ENCODE measurements around the gene TMEM33. TPM values are rescaled to one million over a fixed set of nuclear protein-coding genes. Genes with fewer than 3 reads are reported as not detected.

Gene TMEM33
- total and polyA plus RNA-seq, 2 of the 8 experiments (the other 6 are each of a cell fraction or from before 2014, with no cell fraction given): 72.5 to 94.4 TPM

GRCh38 chr4:42008011-42008786, 73.0 kb downstream of the TMEM33 start:
- DNase-seq (ENCODE audit: low read depth in 1 of 2, low spot score in 2 of 2) (no peak), FAIRE-seq (no peak)
- H3K9me3 ChIP-seq (ENCODE audit: insufficient read depth in 2 of 2, low read depth in 1 of 2, low read length in 1 of 2): no peaks in the 10 kb centered on the region
- no peak overlapping the region for H3K4ac ChIP-seq (replicated peaks; ENCODE audit: insufficient read length, low read depth, low read length)
- H3K36me3 ChIP-seq (ENCODE audit: control insufficient read depth in 2 of 4, insufficient read depth in 4 of 4, low read length in 3 of 4): peaks cover 0 to 3% (median 0%) of the 10 kb centered on the region in 4 experiments; a peak in 2 of 8 replicates
- no peak overlapping the region for H3K9ac ChIP-seq (replicated peaks in 1 of 4; ENCODE audit: extremely low read depth in 1 of 4, low read depth in 3 of 4, low read length in 3 of 4)
- H4K8ac ChIP-seq (ENCODE audit: extremely low read depth, insufficient read depth, low read length): no peak overlapping the region
- no peak overlapping the region for H4K5ac ChIP-seq (ENCODE audit: insufficient read length, low read depth, low read length)
- no peak overlapping the region for H3K27ac ChIP-seq (ENCODE audit: low read depth, low read length)
- no peak overlapping the region for H3K14ac ChIP-seq (ENCODE audit: insufficient read length)
- no peaks in the 10 kb centered on the region for H3K27me3 ChIP-seq (replicated peaks in 1 of 4; ENCODE audit: control insufficient read depth in 3 of 4, extremely low read depth in 1 of 4, insufficient read depth in 3 of 4, low read length in 3 of 4)
- no peaks in the 10 kb centered on the region for H3K4me1 ChIP-seq (replicated peaks in 1 of 4; ENCODE audit: control insufficient read depth in 3 of 4, insufficient read depth in 4 of 4, low read length in 3 of 4)
- H3K4me3 ChIP-seq (ENCODE audit: extremely low read depth in 1 of 4, insufficient read depth in 2 of 4, low read depth in 3 of 4, low read length in 4 of 4): no peak overlapping the region
- no peak overlapping the region for H2BK12ac ChIP-seq (ENCODE audit: low read depth, low read length)
- ChIA-PET POLR2A (ENCODE audit: partially characterized antibody) (no interaction called here), CTCF (ENCODE audit: partially characterized antibody) (interaction anchor here (1.4 kb wide), 1 partner anchor 13 kb away, joined by 4 read pairs; no protein-coding TSS in a partner anchor)
- no peak overlapping the region for H2BK120ac ChIP-seq (replicated peaks; ENCODE audit: low read depth, low read length)
- H3K79me2 ChIP-seq (ENCODE audit: control insufficient read depth in 1 of 2, insufficient read depth in 2 of 2, low read length in 2 of 2): peaks cover 0 to 57% of the 10 kb centered on the region in 2 experiments; a peak in 3 of 4 replicates
- no peak overlapping the region for H3K23ac ChIP-seq (ENCODE audit: insufficient read length)
- no peak overlapping the region for H3K18ac ChIP-seq (ENCODE audit: extremely low read depth, low read length)
- peaks cover 0 to 3% of the 10 kb centered on the region in 2 experiments for H4K20me1 ChIP-seq (replicated peaks in 1 of 2; ENCODE audit: control insufficient read depth in 1 of 2, insufficient read depth in 2 of 2, low read length in 2 of 2)
- H3K4me2 ChIP-seq (ENCODE audit: insufficient read depth in 1 of 2, low read depth in 2 of 2, low read length in 2 of 2): no peak overlapping the region
- H2BK15ac ChIP-seq (ENCODE audit: low read length): no peak overlapping the region
- H2AK5ac ChIP-seq (ENCODE audit: low read depth, low read length): no peak overlapping the region
- WGBS, 2 experiments (ENCODE audit: extremely low coverage in 1 of 2, insufficient coverage in 1 of 2, insufficient read length in 1 of 2, insufficient replicate concordance in 2 of 2, low coverage in 1 of 2, low lambda C conversion rate in 2 of 2, missing lambda C conversion rate in 1 of 2): 85% methylated on average over 3 of the region's 3 CpGs; no CpG with 5 or more reads in 1 of the 2 experiments
- no peak overlapping the region for H4K91ac ChIP-seq (replicated peaks; ENCODE audit: insufficient read length, low read length)
- no peak overlapping the region for H3K56ac ChIP-seq (replicated peaks; ENCODE audit: insufficient read length, low read depth, low read length)
- no peak for TF ChIP-seq PHF8 (conservative IDR thresholded peaks at IDR 0.05; ENCODE audit: low read depth, low read length)
- no peak overlapping the region for H2BK5ac ChIP-seq (ENCODE audit: low read depth, low read length)
- H3K79me1 ChIP-seq (ENCODE audit: low read depth, low read length): peaks cover 2% of the 10 kb centered on the region; the same call in 1 of the 2 replicates
- no peaks in the 10 kb centered on the region for H3K23me2 ChIP-seq (ENCODE audit: low read depth, low read length)
- no peak overlapping the region for H2AFZ ChIP-seq (ENCODE audit: low read length)
- no peak overlapping the region for H2BK20ac ChIP-seq (ENCODE audit: low read length)

Small RNA genes within 50 kb of the gene (small RNA-seq; reads per million reads assigned to genes)
- gene AC108210.2 (ENCODE audit: insufficient read depth): not detected

Other genes with a start within 250 kb of the TMEM33 start
- not detected in 2 replicates for gene PHOX2B, start 186.7 kb upstream of the TMEM33 start, total RNA-seq (2021; fragmentation: NEBNext Ultra II Directional; extraction: Animal tissue kit (Norgen Biotek cat#: 25700))
- gene PHOX2B, start 186.7 kb upstream of the TMEM33 start, polyA plus RNA-seq (2011; rRNA removed): not detected in 2 replicates
- gene DCAF4L1, start 46.3 kb downstream of the TMEM33 start, total RNA-seq (2021; fragmentation: NEBNext Ultra II Directional; extraction: Animal tissue kit (Norgen Biotek cat#: 25700)): 0.15 and 0.17 TPM in 2 replicates
- 0.06 TPM in 2 replicates for gene DCAF4L1, start 46.3 kb downstream of the TMEM33 start, polyA plus RNA-seq (2011; rRNA removed)
- 67.2 and 71.0 TPM in 2 replicates for gene SLC30A9, start 55.1 kb downstream of the TMEM33 start, total RNA-seq (2021; fragmentation: NEBNext Ultra II Directional; extraction: Animal tissue kit (Norgen Biotek cat#: 25700))
- gene SLC30A9, start 55.1 kb downstream of the TMEM33 start, polyA plus RNA-seq (2011; rRNA removed): 33.1 and 41.2 TPM in 2 replicates
- gene BEND4, start 217.2 kb downstream of the TMEM33 start, total RNA-seq (2021; fragmentation: NEBNext Ultra II Directional; extraction: Animal tissue kit (Norgen Biotek cat#: 25700)): 42.9 and 45.4 TPM in 2 replicates
- gene BEND4, start 217.2 kb downstream of the TMEM33 start, polyA plus RNA-seq (2011; rRNA removed): 10.0 and 12.2 TPM in 2 replicates

Measured in H1 (cell line).